BLaER1 (cell line): ENCODE measurements around the gene CCDC9B.

Experiments
- H3K27ac ChIP-seq: shearing (Covaris generic); formaldehyde crosslinking; 2 replicates; pipeline ENCODE4 v1.8.1; 2022
- H3K27me3 ChIP-seq: shearing (Covaris generic); formaldehyde crosslinking; 2 replicates; pipeline ENCODE4 v1.8.1; 2022
- H3K36me3 ChIP-seq: shearing (Covaris generic); formaldehyde crosslinking; 2 replicates; pipeline ENCODE4 v1.8.1; 2022
- H3K4me1 ChIP-seq: shearing (Covaris generic); formaldehyde crosslinking; 2 replicates; pipeline ENCODE4 v1.8.1; 2022
- H3K4me2 ChIP-seq: shearing (Covaris generic); formaldehyde crosslinking; 2 replicates; pipeline ENCODE4 v1.8.1; 2022
- H3K4me3 ChIP-seq: shearing (Covaris generic); formaldehyde crosslinking; 2 replicates; pipeline ENCODE4 v1.8.1; 2022
- H3K9ac ChIP-seq: shearing (Covaris generic); formaldehyde crosslinking; 2 replicates; pipeline ENCODE4 v1.8.1; 2022
- H3K9me3 ChIP-seq: shearing (Covaris generic); formaldehyde crosslinking; 2 replicates; pipeline ENCODE4 v1.8.1; 2022
- H4K20me1 ChIP-seq: shearing (Covaris generic); formaldehyde crosslinking; 2 replicates; pipeline ENCODE4 v1.8.1; 2022
- Cebpa-rat ChIP-seq: shearing (Covaris generic); IDR thresholded peaks from 2 replicates; pipeline ENCODE4 v1.8.1; 2022

Gene CCDC9B

DNA sequence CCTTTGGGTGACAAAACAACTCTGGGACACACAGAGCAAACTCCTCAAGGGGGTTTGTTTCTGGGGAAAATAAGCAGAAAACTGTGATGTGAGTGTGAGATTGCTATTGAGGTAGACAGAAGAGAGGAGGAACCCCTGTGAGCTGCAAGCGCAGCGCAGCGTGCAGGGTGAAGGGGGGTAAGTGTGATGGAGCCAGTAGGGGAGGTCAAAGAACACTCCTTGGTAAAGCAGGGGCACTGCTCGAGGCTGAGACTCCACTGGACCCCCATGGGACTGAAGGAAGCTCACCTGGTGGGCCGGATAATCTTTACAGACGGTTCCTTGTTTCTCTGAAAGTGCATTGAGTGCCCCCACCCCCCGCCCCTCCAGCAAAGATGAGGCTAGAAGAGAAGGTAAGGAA is 9.7 kb downstream of the CCDC9B start:
- no peaks in the 10 kb centered on the region for H3K36me3 ChIP-seq
- H3K4me1 ChIP-seq: peaks cover 95% of the 10 kb centered on the region
- no peak overlapping the region for H3K9ac ChIP-seq
- no peak for TF ChIP-seq Cebpa-rat
- no peaks in the 10 kb centered on the region for H3K9me3 ChIP-seq
- peaks cover under 1% of the 10 kb centered on the region; the same call in 1 of the 2 replicates for H3K27me3 ChIP-seq
- H3K4me3 ChIP-seq: no peak overlapping the region
- no peaks in the 10 kb centered on the region for H4K20me1 ChIP-seq
- H3K27ac ChIP-seq: no peak overlapping the region; the same call in 1 of the 2 replicates
- peak overlapping the region; percentile 97 for H3K4me2 ChIP-seq

DNA sequence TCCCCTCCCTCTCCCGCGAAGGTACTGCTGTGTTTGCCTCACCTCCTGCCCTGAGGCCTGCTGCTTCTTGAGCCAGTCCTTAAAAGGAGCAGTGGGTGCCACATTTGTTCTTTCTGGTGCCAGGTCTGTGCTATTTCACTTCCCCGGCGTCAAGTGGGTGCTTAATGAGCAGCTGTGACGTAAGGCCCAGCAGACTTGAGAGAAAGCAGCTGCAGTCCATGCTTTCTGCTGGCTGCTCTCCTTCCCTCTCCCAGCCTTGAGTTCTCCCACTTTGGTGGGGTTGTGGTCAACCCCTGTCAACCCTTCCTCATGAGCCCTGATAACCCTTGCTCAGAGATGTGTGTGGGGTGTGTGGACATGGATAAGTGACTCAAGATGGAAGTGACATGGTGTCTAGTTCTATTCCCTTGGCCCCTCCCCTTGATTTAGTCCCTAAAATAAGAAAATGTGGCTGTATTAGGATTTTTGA is 10.3 kb downstream of the CCDC9B start:
- H3K36me3 ChIP-seq: no peaks in the 10 kb centered on the region
- TF ChIP-seq Cebpa-rat: no peak
- peak overlapping the region; percentile 97 for H3K4me2 ChIP-seq

DNA sequence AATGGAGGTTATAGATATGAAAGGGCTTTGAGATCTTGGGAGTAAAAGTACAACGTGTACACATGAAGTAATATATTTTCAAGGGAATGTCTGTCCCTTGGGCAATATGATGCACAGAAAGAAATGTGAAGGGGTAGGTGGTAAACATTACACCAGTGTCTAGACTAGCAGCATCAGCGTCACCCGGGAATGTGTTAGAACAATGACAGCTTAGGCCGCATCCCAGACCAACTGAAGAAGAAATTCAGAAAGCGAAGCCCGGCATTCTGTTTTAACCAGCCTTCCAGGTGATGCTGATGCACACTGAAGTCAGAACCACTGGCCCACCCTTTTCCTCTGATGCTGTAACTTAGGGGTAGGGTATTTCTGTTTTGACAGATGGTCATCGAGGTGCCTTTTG is 10.9 kb downstream of the CCDC9B start:
- Histone ChIP-seq H3K4me1 (peaks cover 92% of the 10 kb centered on the region), H3K4me3 (no peak overlapping the region), H3K36me3 (no peaks in the 10 kb centered on the region), H3K9ac (no peak overlapping the region), H4K20me1 (peaks cover 9% of the 10 kb centered on the region), H3K9me3 (no peaks in the 10 kb centered on the region), H3K27me3 (peaks cover 13% of the 10 kb centered on the region), H3K27ac (no peak overlapping the region), H3K4me2 (peak overlapping the region; percentile 97)
- TF ChIP-seq Cebpa-rat: no peak

More for the DNA sequence above, 10.3 kb downstream of the CCDC9B start:
- no peak overlapping the region for H3K4me3 ChIP-seq
- peaks cover 3% of the 10 kb centered on the region; the same call in 1 of the 2 replicates for H4K20me1 ChIP-seq
- peaks cover 92% of the 10 kb centered on the region for H3K4me1 ChIP-seq
- H3K27ac ChIP-seq: no peak overlapping the region
- H3K9me3 ChIP-seq: no peaks in the 10 kb centered on the region
- peaks cover 7% of the 10 kb centered on the region for H3K27me3 ChIP-seq
- H3K9ac ChIP-seq: no peak overlapping the region

DNA sequence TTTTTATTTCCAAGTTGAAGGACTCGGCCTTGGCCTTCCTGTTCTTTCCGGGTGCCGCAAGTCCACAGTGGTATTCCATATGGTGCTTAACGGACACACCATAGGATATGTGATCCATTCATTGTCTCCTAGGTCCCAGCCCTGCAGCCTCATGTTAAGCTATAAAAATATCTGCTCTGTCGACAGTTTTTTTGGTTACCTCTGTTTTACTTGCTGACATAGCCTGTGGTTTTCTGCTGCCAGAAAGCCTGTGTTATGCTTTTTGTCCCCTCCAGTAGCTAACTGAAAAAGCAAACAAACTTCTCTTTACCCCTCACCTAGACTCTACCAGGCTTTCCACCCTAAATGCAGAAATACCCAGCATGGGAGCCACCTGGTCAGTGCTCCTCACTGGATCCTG is 12.0 kb downstream of the CCDC9B start:
- peaks cover 89% of the 10 kb centered on the region for H3K4me1 ChIP-seq
- no peak overlapping the region for H3K9ac ChIP-seq
- H3K4me2 ChIP-seq: peak overlapping the region; percentile 97

DNA sequence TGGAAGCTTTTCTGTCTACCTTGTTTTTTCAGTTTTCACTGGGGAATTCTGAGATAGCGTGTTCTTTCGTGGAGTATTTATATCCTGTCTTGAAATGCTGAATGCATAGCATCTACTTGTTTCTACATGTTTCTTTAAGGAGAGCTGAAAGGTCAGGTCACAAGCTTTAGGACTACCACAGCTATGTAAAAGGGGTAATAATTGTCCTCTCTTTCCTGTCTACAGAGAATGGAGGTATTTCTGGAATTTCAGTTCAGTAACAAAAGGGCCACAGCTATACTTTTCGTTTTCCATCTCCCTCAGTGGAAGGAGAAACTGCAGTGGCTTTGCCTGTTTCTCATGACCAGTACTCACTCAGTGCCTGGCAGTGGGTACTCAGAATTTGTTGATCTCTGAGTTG is 12.6 kb downstream of the CCDC9B start:
- Histone ChIP-seq H3K9me3 (no peaks in the 10 kb centered on the region), H4K20me1 (peaks cover 17% of the 10 kb centered on the region), H3K4me3 (no peak overlapping the region), H3K9ac (no peak overlapping the region), H3K27ac (no peak overlapping the region), H3K36me3 (no peaks in the 10 kb centered on the region), H3K4me1 (peaks cover 84% of the 10 kb centered on the region), H3K27me3 (peaks cover 24% of the 10 kb centered on the region), H3K4me2 (peak overlapping the region; percentile 97)
- no peak for TF ChIP-seq Cebpa-rat

More for the DNA sequence above, 12.0 kb downstream of the CCDC9B start:
- no peaks in the 10 kb centered on the region for H3K9me3 ChIP-seq
- H3K27me3 ChIP-seq: peaks cover 23% of the 10 kb centered on the region
- TF ChIP-seq Cebpa-rat: no peak
- no peaks in the 10 kb centered on the region for H3K36me3 ChIP-seq
- H3K27ac ChIP-seq: no peak overlapping the region
- peaks cover 17% of the 10 kb centered on the region for H4K20me1 ChIP-seq
- no peak overlapping the region for H3K4me3 ChIP-seq

DNA sequence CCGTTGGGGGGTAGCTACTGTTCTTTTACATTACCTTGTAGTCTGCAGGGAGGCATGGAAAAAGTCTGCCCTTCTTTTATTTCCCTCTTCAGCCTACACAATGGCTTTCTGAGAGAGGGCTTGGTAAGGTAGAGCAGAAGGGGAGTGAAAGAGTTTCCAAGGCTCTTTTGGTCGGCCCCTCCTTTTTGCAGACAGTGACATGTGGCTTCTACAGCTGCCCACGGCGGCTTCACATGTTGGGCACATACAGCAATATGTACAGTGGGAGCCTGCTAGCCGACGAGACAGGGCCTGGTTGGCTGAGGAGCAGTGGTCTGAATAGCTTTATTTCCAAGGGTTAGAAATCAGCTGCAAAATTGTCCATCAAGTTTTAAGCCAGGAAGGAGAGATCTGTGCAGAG is 13.3 kb downstream of the CCDC9B start:
- peak overlapping the region; percentile 6; the same call in 1 of the 2 replicates for H3K9ac ChIP-seq

DNA sequence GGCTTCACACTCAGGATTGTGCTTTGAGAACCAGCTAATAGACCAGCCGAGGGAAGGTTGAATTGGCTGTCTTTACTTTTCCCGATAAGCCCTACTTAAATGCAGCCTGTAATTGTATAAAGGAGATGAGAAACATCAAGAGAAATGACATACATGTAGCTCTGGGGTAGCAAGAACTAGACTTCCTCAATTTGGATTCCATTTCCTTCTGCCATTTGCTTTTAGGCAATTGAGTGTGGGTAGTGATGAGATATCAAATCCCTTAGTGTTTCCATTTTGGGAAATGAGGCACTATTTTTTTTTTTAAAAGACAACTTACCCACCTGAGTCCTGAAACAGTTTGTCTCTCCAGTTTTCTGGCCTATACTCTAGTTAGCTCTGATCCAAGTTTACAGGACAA is 15.0 kb downstream of the CCDC9B start:
- Histone ChIP-seq H3K4me3 (no peak overlapping the region), H3K9ac (no peak overlapping the region), H3K27me3 (peaks cover 24% of the 10 kb centered on the region), H3K4me2 (peak overlapping the region; percentile 98), H3K36me3 (no peaks in the 10 kb centered on the region), H3K4me1 (peaks cover 68% of the 10 kb centered on the region), H3K9me3 (no peaks in the 10 kb centered on the region), H3K27ac (no peak overlapping the region), H4K20me1 (peaks cover 17% of the 10 kb centered on the region)
- no peak for TF ChIP-seq Cebpa-rat

More for the DNA sequence above, 13.3 kb downstream of the CCDC9B start:
- Histone ChIP-seq H3K4me1 (peaks cover 83% of the 10 kb centered on the region), H3K27ac (no peak overlapping the region), H3K4me3 (no peak overlapping the region), H3K9me3 (no peaks in the 10 kb centered on the region), H3K4me2 (peak overlapping the region; percentile 97), H3K36me3 (no peaks in the 10 kb centered on the region), H3K27me3 (peaks cover 24% of the 10 kb centered on the region), H4K20me1 (peaks cover 17% of the 10 kb centered on the region)
- no peak for TF ChIP-seq Cebpa-rat

DNA sequence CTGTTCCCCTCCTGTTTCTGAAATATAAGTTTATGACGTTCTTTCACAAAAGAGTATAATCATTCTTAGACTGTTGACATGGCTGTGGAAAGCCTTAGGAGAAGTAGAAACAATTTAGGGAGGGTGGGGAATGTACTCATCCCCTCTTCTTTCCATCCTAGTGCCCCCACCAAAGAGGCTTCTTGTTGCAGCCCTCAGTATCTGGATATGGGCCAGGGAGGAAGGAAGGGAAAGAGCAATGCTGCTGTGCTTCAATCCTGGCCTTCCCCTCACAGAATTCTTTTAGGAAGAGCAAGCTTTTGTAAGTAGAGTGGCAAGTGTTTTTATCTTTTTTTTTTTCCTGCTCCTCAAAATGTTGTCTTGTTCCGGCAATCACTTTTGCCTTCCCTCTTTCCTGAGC is 15.6 kb downstream of the CCDC9B start:
- Histone ChIP-seq H3K4me3 (peak overlapping the region; percentile 88), H4K20me1 (peaks cover 17% of the 10 kb centered on the region)

DNA sequence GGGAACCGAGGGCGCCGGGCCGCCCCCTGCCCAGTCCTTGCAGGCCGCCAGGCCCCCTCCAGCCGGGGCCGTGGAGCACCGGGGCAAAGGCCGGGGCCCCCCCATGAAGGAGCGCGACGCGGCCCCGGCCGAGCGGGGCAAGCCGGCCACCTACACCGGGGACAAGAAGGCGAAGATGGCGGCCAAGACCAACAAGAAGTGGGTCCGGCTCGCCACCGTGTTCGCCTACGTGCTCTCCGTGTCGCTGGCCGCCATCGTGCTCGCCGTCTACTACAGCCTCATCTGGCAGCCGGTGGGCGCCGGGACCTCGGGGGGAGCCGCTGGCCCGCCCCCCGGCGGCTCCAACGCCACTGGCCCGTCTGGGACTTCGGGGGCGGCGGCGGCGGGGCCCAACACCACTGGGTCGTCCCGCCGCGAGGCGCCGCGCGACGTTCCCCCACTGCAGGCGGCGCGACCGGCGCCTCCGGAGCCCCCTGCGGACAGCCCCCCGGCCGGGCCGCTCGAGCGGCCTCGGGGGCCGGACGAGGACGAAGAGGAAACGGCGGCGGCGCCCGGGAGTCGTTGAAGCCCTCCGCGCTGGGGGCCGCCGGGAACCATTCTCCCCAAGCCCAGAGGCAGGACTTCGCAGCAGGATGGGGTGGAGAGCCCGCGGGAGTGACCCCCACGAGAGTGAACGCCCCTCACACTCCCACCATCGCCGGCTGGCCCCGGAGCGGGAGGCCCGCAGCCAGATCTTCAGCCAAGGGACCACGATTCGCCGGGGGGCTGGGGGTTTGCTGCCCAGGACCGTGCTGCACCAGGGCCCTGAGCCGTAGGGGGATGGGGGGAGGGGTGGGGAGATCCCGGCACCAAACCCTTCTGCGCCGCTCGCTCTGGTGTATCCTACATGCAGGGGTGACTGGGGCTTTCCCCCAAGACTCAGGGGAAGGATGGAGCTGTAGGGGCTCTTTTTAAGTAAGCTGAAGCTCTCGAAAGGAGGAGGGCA is 16.5 kb downstream of the CCDC9B start:
- TF ChIP-seq Cebpa-rat: no peak
- Histone ChIP-seq H4K20me1 (peaks cover 17% of the 10 kb centered on the region), H3K4me3 (peak overlapping the region; percentile 88), H3K27me3 (peaks cover 24% of the 10 kb centered on the region), H3K9me3 (no peaks in the 10 kb centered on the region), H3K4me1 (peaks cover 54% of the 10 kb centered on the region), H3K4me2 (peak overlapping the region; percentile 98), H3K9ac (peak overlapping the region; percentile 79), H3K27ac (peak overlapping the region; percentile 71), H3K36me3 (no peaks in the 10 kb centered on the region)

More for the DNA sequence above, 15.6 kb downstream of the CCDC9B start:
- Histone ChIP-seq H3K27ac (no peak overlapping the region), H3K4me1 (peaks cover 63% of the 10 kb centered on the region), H3K4me2 (peak overlapping the region; percentile 98), H3K36me3 (no peaks in the 10 kb centered on the region), H3K27me3 (peaks cover 24% of the 10 kb centered on the region), H3K9ac (no peak overlapping the region), H3K9me3 (no peaks in the 10 kb centered on the region)
- TF ChIP-seq Cebpa-rat: no peak
